HTR-8/SVneo (cell line): ENCODE measurements around the gene MIPOL1.
A peak's percentile ranks its signal among the peaks of the same experiment; 100 is the strongest.

Source experiments
- DNase-seq: peaks from one replicate; pipeline ENCODE4 v3.0.0; 2011; ENCODE audit warnings: low spot score, mixed read lengths; ENCODE audit not compliant: insufficient read length
- FAIRE-seq: peaks from 2 replicates; lab custom pipeline; 2011; peaks lifted over from hg19 to GRCh38; lab: Jason Lieb, UNC

The MIPOL1 gene

GRCh38 chr14:37591941-37592481 is 394.3 kb downstream of the MIPOL1 start:
- FAIRE-seq (no peak), DNase-seq (no peak)

- no peak for DNase-seq
- FAIRE-seq = no peak
Measured at GRCh38 chr14:37592482-37593408, 395.0 kb downstream of the MIPOL1 start.

- FAIRE-seq (no peak), DNase-seq (no peak)
Measured at GRCh38 chr14:37593511-37594237, 395.9 kb downstream of the MIPOL1 start.

- DNase-seq (peak; percentile 77), FAIRE-seq (no peak)
Measured at GRCh38 chr14:37594238-37594970, 396.7 kb downstream of the MIPOL1 start.

GRCh38 chr14:37594971-37595808 is 397.5 kb downstream of the MIPOL1 start, which contains the start of the genes FOXA1 and TTC6:
Gene FOXA1 (minus strand): TSS chr14:37595249. CDS start chr14:37594972, 277 bp downstream.
Gene TTC6 (plus strand): TSS chr14:37595629. CDS start chr14:37622065, 26,436 bp downstream.
- DNase-seq (no peak), FAIRE-seq (peak; percentile 23)

GRCh38 chr14:37595809-37596621 is 398.3 kb downstream of the MIPOL1 start:
- peak; percentile 58 for DNase-seq
- no peak for FAIRE-seq

GRCh38 chr14:37596790-37597472 is 399.2 kb downstream of the MIPOL1 start:
- DNase-seq (no peak), FAIRE-seq (no peak)

GRCh38 chr14:37597538-37597913 is 399.8 kb downstream of the MIPOL1 start:
- DNase-seq (no peak), FAIRE-seq (no peak)

GRCh38 chr14:37597914-37598746 is 400.4 kb downstream of the MIPOL1 start:
- DNase-seq (no peak), FAIRE-seq (no peak)

- FAIRE-seq (no peak), DNase-seq (no peak)
Measured at GRCh38 chr14:37598747-37599506, 401.2 kb downstream of the MIPOL1 start.

GRCh38 chr14:37599507-37600368 is 402.0 kb downstream of the MIPOL1 start:
- FAIRE-seq = no peak
- DNase-seq = no peak

GRCh38 chr14:37600880-37601741 is 403.4 kb downstream of the MIPOL1 start:
- DNase-seq (no peak), FAIRE-seq (no peak)

GRCh38 chr14:37601865-37602264 is 404.1 kb downstream of the MIPOL1 start:
- DNase-seq (no peak), FAIRE-seq (no peak)
